ENCODE measurements around the gene PEX11B. TPM values are rescaled to one million over a fixed set of nuclear protein-coding genes. Genes with fewer than 3 reads are reported as not detected.

PEX11B gene
- total and polyA plus RNA-seq, 2 donors (not counting 3 experiments of a cell fraction or from before 2014, with no cell fraction given), result 30.5 to 42.5 TPM

DNA sequence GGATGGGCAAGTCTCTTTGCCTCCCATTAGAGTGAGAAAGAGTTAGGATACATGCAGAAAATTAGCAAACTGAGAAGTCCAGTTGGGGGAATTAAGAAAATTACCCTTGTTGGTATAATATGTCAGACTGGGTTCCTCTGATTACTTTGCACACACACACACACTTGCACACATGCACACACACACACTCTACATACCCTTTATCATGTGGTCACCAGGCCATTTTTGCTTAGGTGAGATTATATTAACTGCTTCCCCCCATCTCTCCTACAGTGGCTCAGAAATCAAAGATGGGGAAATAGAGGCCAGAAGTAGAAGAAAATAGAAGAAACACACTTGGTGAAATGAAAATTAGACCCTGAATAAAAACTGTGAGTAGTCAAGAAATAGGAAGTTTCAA lies 40.2 kb upstream of the PEX11B start:
- Histone ChIP-seq H3K27ac (ENCODE audit: insufficient read depth, low read depth, low read length) (no peak overlapping the region), H3K4me1 (ENCODE audit: control insufficient read depth, extremely low read depth, insufficient read depth, low read length) (peaks cover 61% of the 10 kb centered on the region), H3K27me3 (ENCODE audit: control insufficient read depth in 2 of 2, insufficient read depth in 2 of 2, low read length in 2 of 2) (no peaks in the 10 kb centered on the region), H3K9ac (replicated peaks; ENCODE audit: extremely low read depth, insufficient read depth, low read length) (no peak overlapping the region), H3K36me3 (ENCODE audit: control insufficient read depth in 2 of 2, extremely low read depth in 1 of 2, insufficient read depth in 2 of 2, low read length in 2 of 2) (no peaks in the 10 kb centered on the region), H3K4me2 (ENCODE audit: insufficient read depth, low read length) (no peak overlapping the region), H3K9me1 (replicated peaks; ENCODE audit: control insufficient read depth, extremely low read depth, insufficient read depth, low read length) (no peaks in the 10 kb centered on the region), H3K9me3 (replicated peaks; ENCODE audit: control insufficient read depth, insufficient read depth, low read length) (no peaks in the 10 kb centered on the region), H2AFZ (ENCODE audit: low read depth, low read length) (no peak overlapping the region), H3K79me2 (ENCODE audit: control insufficient read depth, insufficient read depth, low read length) (peaks cover 36% of the 10 kb centered on the region), H3K4me3 (replicated peaks in 1 of 3; ENCODE audit: insufficient read depth in 1 of 3, low read depth in 1 of 3, low read length in 3 of 3) (no peak overlapping the region), H4K20me1 (replicated peaks; ENCODE audit: control insufficient read depth, extremely low read depth, insufficient read depth, low read length) (no peaks in the 10 kb centered on the region)
- DNase-seq (ENCODE audit: low read depth, low spot score), result no peak
- FAIRE-seq, result no peak
- TF ChIP-seq POLR2A (IDR thresholded peaks at IDR 0.05; ENCODE audit: low read depth, low read length) (no peak), POLR2AphosphoS5 (IDR thresholded peaks at IDR 0.05; ENCODE audit: insufficient read depth, low read depth, low read length) (no peak), FOS (IDR thresholded peaks at IDR 0.05; ENCODE audit: borderline replicate concordance, insufficient read depth, low read length) (no peak), GATA2 (IDR thresholded peaks at IDR 0.05; ENCODE audit: insufficient read depth, insufficient read length, low read depth, low read length) (no peak), MYC (IDR thresholded peaks at IDR 0.05; ENCODE audit: low read depth, low read length) (no peak), EZH2 (IDR thresholded peaks at IDR 0.05; ENCODE audit: borderline replicate concordance, low read depth, low read length, severe bottlenecking) (no peak), JUN (IDR thresholded peaks at IDR 0.05; ENCODE audit: borderline replicate concordance, insufficient read depth, insufficient read length, low read depth) (no peak)
- TF ChIP-seq, protein P1, sequence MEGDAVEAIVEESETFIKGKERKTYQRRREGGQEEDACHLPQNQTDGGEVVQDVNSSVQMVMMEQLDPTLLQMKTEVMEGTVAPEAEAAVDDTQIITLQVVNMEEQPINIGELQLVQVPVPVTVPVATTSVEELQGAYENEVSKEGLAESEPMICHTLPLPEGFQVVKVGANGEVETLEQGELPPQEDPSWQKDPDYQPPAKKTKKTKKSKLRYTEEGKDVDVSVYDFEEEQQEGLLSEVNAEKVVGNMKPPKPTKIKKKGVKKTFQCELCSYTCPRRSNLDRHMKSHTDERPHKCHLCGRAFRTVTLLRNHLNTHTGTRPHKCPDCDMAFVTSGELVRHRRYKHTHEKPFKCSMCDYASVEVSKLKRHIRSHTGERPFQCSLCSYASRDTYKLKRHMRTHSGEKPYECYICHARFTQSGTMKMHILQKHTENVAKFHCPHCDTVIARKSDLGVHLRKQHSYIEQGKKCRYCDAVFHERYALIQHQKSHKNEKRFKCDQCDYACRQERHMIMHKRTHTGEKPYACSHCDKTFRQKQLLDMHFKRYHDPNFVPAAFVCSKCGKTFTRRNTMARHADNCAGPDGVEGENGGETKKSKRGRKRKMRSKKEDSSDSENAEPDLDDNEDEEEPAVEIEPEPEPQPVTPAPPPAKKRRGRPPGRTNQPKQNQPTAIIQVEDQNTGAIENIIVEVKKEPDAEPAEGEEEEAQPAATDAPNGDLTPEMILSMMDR (IDR thresholded peaks at IDR 0.05; ENCODE audit: extremely low read depth in 1 of 2, insufficient read depth in 1 of 2, low read depth in 1 of 2, low read length in 2 of 2), result no peak
- TF ChIP-seq, protein P2, sequence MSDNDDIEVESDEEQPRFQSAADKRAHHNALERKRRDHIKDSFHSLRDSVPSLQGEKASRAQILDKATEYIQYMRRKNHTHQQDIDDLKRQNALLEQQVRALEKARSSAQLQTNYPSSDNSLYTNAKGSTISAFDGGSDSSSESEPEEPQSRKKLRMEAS (IDR thresholded peaks at IDR 0.05; ENCODE audit: insufficient read depth, insufficient read length), result no peak
- dilution Hi-C loops (cut with MboI; ENCODE audit: extremely low pct_ligation_motif_present, low sequenced_read_pairs), result no loop called here
- intact Hi-C loops (cut with micrococcal nuclease), result loop anchor here (5.0 kb wide), 1 partner anchor 51 kb away; no protein-coding TSS in a partner anchor
- no TSS peak for BruUV-seq (replicated peaks)
- ChIA-PET CTCF (interaction anchor here (1.1 to 2.7 kb wide), 9 partner anchors 7 to 112 kb away, joined by 3 to 22 read pairs (median 7); partner anchors contain the start of genes NUDT17, PEX11B and RBM8A), POLR2A (interaction anchor here (2.0 kb wide), 1 partner anchor 31 kb away, joined by 11 read pairs; the partner anchor contains the start of gene RBM8A)

Measured in endothelial cell of umbilical vein (primary cell).